ENCODE measurements around the gene SLC9A5.
A peak's percentile ranks its signal among the peaks of the same experiment; 100 is the strongest.

The SLC9A5 gene

DNA sequence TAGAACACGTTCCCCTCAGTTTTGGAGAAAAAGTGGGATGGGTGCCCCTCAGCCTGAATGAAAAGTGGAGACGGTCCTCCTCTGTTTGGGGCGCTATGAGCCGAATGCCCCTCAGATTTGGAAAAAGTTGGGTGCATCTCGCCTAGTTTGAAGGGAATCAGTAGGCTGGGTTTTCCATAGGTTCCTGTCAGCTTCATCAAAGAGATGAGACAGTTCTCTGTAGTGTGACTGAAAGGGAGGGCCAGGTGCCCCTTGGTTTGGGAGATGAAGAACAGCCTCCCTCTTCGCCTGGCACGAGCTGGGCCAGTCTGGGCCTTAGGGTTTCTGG lies 742 bp upstream of the SLC9A5 start:
- Histone ChIP-seq H2BK120ac (ENCODE audit: low read depth, low read length) (no peak overlapping the region), H3K36me3 (ENCODE audit: control insufficient read depth, insufficient read depth, low read length) (no peaks in the 10 kb centered on the region), H3K18ac (ENCODE audit: low read length) (peak overlapping the region; percentile 89), H3K79me2 (ENCODE audit: control insufficient read depth, insufficient read depth, low read length) (peaks cover 6% of the 10 kb centered on the region), H3K4me2 (ENCODE audit: low read length) (peak overlapping the region; percentile 83), H3K79me1 (ENCODE audit: low read length) (peaks cover 7% of the 10 kb centered on the region), H3K23ac (ENCODE audit: low read length) (no peak overlapping the region), H4K8ac (ENCODE audit: low read depth, low read length) (no peak overlapping the region), H3K4me3 (ENCODE audit: low read length) (no peak overlapping the region), H3K4ac (ENCODE audit: low read depth, low read length) (no peak overlapping the region), H3K56ac (ENCODE audit: low read length) (peak overlapping the region; percentile 90), H2BK5ac (ENCODE audit: low read length) (no peak overlapping the region), H2BK15ac (replicated peaks; ENCODE audit: low read depth) (no peak overlapping the region), H2AK5ac (ENCODE audit: low read length) (no peak overlapping the region), H3K27ac (ENCODE audit: low read depth, low read length) (no peak overlapping the region), H3K27me3 (ENCODE audit: insufficient read depth, low read length, poor library complexity) (peaks cover 4% of the 10 kb centered on the region), H3K9ac (ENCODE audit: low read length) (peak overlapping the region; percentile 73), H3K4me1 (ENCODE audit: control insufficient read depth, low read depth, low read length) (peaks cover 19% of the 10 kb centered on the region), H4K5ac (ENCODE audit: low read length) (no peak overlapping the region)
- no CpG with 5 or more reads among the region's 7 CpGs for WGBS (ENCODE audit: extremely low coverage, insufficient coverage, low lambda C conversion rate)
- no peak for DNase-seq

DNA sequence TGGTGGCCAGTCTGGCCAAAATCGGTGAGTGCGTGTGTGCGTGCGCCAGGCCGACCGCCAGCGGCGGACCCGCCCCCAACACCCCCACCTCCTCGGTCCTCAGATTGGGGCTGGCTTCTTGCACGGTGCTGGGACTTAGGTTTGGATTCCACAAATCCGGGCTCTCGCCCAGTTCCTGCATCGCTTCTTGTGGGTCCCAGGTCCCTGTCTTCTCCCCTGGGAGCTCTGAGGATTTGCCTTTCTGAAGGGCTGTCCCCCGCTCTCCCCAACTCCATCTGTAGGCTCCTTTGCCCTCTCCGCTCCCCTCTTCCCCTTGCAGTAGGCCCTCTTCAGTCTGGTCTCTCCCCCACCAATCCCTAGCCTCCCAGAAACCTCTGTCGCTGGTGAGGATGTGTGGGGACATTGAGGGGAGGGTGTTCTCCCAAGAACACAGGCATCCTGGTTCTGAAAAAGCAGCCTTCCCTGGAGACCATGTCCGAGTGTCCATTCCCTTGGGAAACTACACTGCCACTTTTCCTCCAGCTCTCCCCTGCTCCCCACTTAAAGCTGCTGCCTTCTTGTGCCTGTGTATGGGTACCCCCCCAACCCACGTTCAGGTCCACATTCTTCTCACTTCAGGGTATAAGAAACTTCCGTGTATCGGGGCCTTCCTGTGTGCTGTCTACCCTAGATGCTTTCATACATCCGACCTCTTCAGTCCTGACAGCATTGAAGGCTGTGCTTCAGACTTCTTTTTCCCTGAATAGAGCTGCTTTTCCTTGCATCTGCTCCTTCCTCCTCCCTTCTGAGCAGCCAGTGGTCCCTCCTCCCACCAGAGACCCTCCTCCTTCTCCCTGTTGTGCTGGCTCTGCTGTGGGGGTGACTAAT lies 632 bp downstream of the SLC9A5 start:
- H3K9ac ChIP-seq (ENCODE audit: low read length): peak overlapping the region; percentile 73
- no peaks in the 10 kb centered on the region for H3K36me3 ChIP-seq (ENCODE audit: control insufficient read depth, insufficient read depth, low read length)
- peaks cover 19% of the 10 kb centered on the region for H3K4me1 ChIP-seq (ENCODE audit: control insufficient read depth, low read depth, low read length)
- no CpG with 5 or more reads among the region's 22 CpGs for WGBS (ENCODE audit: extremely low coverage, insufficient coverage, low lambda C conversion rate)
- H3K79me1 ChIP-seq (ENCODE audit: low read length): peaks cover 7% of the 10 kb centered on the region
- peaks cover 4% of the 10 kb centered on the region for H3K27me3 ChIP-seq (ENCODE audit: insufficient read depth, low read length, poor library complexity)
- H3K23ac ChIP-seq (ENCODE audit: low read length): peak overlapping the region; percentile 89
- peak overlapping the region; percentile 60 for H3K4me3 ChIP-seq (ENCODE audit: low read length)
- H4K8ac ChIP-seq (ENCODE audit: low read depth, low read length): no peak overlapping the region
- H3K56ac ChIP-seq (ENCODE audit: low read length): peak overlapping the region; percentile 90
- H2BK15ac ChIP-seq (replicated peaks; ENCODE audit: low read depth): no peak overlapping the region
- H3K18ac ChIP-seq (ENCODE audit: low read length): peak overlapping the region; percentile 89
- H3K27ac ChIP-seq (ENCODE audit: low read depth, low read length): no peak overlapping the region
- no peak for DNase-seq
- H2AK5ac ChIP-seq (ENCODE audit: low read length): peak overlapping the region; percentile 69
- H3K4ac ChIP-seq (ENCODE audit: low read depth, low read length): peak overlapping the region; percentile 81
- H4K5ac ChIP-seq (ENCODE audit: low read length): no peak overlapping the region
- peak overlapping the region; percentile 83 for H3K4me2 ChIP-seq (ENCODE audit: low read length)
- no peak overlapping the region for H2BK120ac ChIP-seq (ENCODE audit: low read depth, low read length)
- H2BK5ac ChIP-seq (ENCODE audit: low read length): no peak overlapping the region
- H3K79me2 ChIP-seq (ENCODE audit: control insufficient read depth, insufficient read depth, low read length): peaks cover 5% of the 10 kb centered on the region

DNA sequence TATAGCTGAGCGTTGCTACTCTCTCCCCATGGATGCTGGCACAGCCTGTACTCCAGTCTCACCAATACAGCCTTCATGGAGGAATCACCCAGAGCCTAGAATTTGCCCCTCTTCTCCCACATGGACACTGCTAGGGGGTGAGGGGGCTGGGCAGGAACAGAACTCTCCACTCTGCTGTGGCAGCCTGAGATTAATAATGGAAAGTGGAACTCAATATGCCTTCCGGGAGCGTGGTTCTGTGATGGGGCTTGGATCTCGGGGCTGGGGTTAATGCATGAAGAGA lies 1.2 kb downstream of the SLC9A5 start:
- WGBS (ENCODE audit: extremely low coverage, insufficient coverage, low lambda C conversion rate): no CpG with 5 or more reads among the region's 4 CpGs
- peaks cover 13% of the 10 kb centered on the region for H3K4me1 ChIP-seq (ENCODE audit: control insufficient read depth, low read depth, low read length)
- H2AK5ac ChIP-seq (ENCODE audit: low read length): no peak overlapping the region
- no peak overlapping the region for H3K4me3 ChIP-seq (ENCODE audit: low read length)
- H3K27ac ChIP-seq (ENCODE audit: low read depth, low read length): no peak overlapping the region
- peaks cover 3% of the 10 kb centered on the region for H3K79me1 ChIP-seq (ENCODE audit: low read length)
- no peak for DNase-seq
- no peak overlapping the region for H2BK5ac ChIP-seq (ENCODE audit: low read length)
- H3K4me2 ChIP-seq (ENCODE audit: low read length): no peak overlapping the region
- peak overlapping the region; percentile 38 for H3K56ac ChIP-seq (ENCODE audit: low read length)
- H3K18ac ChIP-seq (ENCODE audit: low read length): no peak overlapping the region
- H3K9ac ChIP-seq (ENCODE audit: low read length): peak overlapping the region; percentile 73
- H3K79me2 ChIP-seq (ENCODE audit: control insufficient read depth, insufficient read depth, low read length): peaks cover 2% of the 10 kb centered on the region
- no peak overlapping the region for H2BK120ac ChIP-seq (ENCODE audit: low read depth, low read length)
- H4K8ac ChIP-seq (ENCODE audit: low read depth, low read length): no peak overlapping the region
- H4K5ac ChIP-seq (ENCODE audit: low read length): no peak overlapping the region
- no peak overlapping the region for H3K23ac ChIP-seq (ENCODE audit: low read length)
- no peaks in the 10 kb centered on the region for H3K36me3 ChIP-seq (ENCODE audit: control insufficient read depth, insufficient read depth, low read length)
- no peak overlapping the region for H2BK15ac ChIP-seq (replicated peaks; ENCODE audit: low read depth)
- peaks cover 4% of the 10 kb centered on the region for H3K27me3 ChIP-seq (ENCODE audit: insufficient read depth, low read length, poor library complexity)
- no peak overlapping the region for H3K4ac ChIP-seq (ENCODE audit: low read depth, low read length)

DNA sequence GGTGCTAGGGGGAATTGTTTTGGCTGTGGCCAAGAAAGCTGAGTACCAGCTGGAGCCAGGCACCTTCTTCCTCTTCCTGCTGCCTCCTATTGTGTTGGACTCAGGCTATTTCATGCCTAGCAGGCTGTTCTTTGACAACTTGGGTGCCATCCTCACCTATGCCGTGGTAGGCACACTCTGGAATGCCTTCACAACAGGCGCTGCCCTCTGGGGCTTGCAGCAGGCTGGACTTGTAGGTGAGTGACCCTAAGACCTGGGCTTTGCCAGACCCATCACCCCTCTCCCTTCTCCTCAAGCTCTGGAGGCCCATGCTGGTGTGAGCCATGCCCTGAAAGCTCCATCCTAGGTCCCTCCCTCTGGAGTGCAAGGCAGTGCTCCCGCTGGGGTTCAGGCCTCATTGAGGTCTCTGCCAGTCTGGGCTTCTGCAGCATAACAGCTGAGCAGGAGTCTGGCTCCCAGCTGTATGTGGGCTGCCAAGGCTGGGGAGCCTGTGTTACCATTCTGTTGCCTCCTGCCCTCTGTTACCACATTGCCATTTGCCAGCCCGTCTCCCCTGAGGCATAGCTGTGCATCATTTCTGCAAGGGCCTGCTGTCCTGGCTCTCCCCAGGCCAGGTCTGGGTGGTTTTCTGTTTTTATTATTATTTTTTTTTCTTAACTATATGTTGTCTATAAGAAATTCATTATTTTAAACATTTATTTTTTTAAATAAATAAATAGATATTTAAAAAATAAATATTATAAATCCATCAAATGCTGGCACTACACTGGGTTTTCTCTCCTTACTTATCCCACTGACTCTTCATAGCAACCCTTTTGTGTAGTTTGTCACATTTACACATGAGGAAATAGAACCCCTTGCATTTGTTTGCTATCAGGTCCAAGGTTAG lies 4.1 kb downstream of the SLC9A5 start:
- Histone ChIP-seq H4K5ac (ENCODE audit: low read length) (no peak overlapping the region), H3K36me3 (ENCODE audit: control insufficient read depth, insufficient read depth, low read length) (no peaks in the 10 kb centered on the region), H2BK5ac (ENCODE audit: low read length) (no peak overlapping the region), H3K27ac (ENCODE audit: low read depth, low read length) (no peak overlapping the region), H3K23ac (ENCODE audit: low read length) (no peak overlapping the region), H3K18ac (ENCODE audit: low read length) (no peak overlapping the region), H3K27me3 (ENCODE audit: insufficient read depth, low read length, poor library complexity) (peaks cover 4% of the 10 kb centered on the region), H2BK120ac (ENCODE audit: low read depth, low read length) (no peak overlapping the region), H2AK5ac (ENCODE audit: low read length) (no peak overlapping the region), H3K4me2 (ENCODE audit: low read length) (no peak overlapping the region), H3K4ac (ENCODE audit: low read depth, low read length) (no peak overlapping the region), H3K56ac (ENCODE audit: low read length) (no peak overlapping the region), H3K79me1 (ENCODE audit: low read length) (no peaks in the 10 kb centered on the region), H4K8ac (ENCODE audit: low read depth, low read length) (no peak overlapping the region), H3K4me1 (ENCODE audit: control insufficient read depth, low read depth, low read length) (peaks cover 9% of the 10 kb centered on the region), H2BK15ac (replicated peaks; ENCODE audit: low read depth) (no peak overlapping the region), H3K9ac (ENCODE audit: low read length) (no peak overlapping the region), H3K4me3 (ENCODE audit: low read length) (no peak overlapping the region), H3K79me2 (ENCODE audit: control insufficient read depth, insufficient read depth, low read length) (no peaks in the 10 kb centered on the region)
- no peak for DNase-seq
- WGBS (ENCODE audit: extremely low coverage, insufficient coverage, low lambda C conversion rate): no CpG with 5 or more reads among the region's 4 CpGs

DNA sequence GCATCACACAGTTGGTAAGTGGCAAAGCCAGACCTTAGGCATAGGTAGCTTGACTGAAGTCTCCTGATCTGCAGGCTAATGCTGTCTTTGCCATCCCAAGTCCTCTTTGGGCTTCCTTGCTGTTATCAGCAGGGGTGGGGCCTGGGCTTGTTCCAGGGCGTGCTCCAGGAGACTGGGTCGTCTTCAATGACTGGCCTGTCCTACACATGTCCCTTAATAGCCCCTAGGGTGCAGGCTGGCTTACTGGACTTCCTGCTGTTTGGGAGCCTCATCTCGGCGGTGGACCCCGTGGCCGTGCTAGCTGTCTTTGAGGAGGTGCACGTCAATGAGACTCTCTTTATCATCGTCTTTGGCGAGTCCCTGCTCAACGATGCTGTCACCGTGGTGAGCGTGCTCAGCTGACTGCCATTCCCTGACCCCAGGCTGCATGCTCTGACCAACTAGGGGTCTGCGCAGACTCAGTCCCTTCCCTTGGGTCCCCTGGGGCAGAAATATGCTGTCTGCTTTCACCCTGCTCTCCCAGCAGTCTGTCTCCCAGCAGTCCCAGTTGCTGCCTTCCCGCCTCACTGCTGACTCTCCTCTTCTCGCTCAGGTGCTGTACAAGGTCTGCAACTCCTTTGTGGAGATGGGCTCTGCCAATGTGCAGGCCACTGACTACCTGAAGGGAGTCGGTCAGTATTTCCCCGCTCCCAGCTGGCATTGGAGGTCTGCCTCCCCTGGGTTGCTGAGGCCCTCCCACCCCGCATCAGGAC lies 6.2 kb downstream of the SLC9A5 start:
- Histone ChIP-seq H3K79me2 (ENCODE audit: control insufficient read depth, insufficient read depth, low read length) (no peaks in the 10 kb centered on the region), H3K23ac (ENCODE audit: low read length) (no peak overlapping the region), H2BK15ac (replicated peaks; ENCODE audit: low read depth) (no peak overlapping the region), H2BK120ac (ENCODE audit: low read depth, low read length) (no peak overlapping the region), H3K4me1 (ENCODE audit: control insufficient read depth, low read depth, low read length) (no peaks in the 10 kb centered on the region), H3K9ac (ENCODE audit: low read length) (no peak overlapping the region), H3K27me3 (ENCODE audit: insufficient read depth, low read length, poor library complexity) (peaks cover 1% of the 10 kb centered on the region), H3K36me3 (ENCODE audit: control insufficient read depth, insufficient read depth, low read length) (no peaks in the 10 kb centered on the region), H3K27ac (ENCODE audit: low read depth, low read length) (no peak overlapping the region), H3K56ac (ENCODE audit: low read length) (peak overlapping the region; percentile 7), H3K79me1 (ENCODE audit: low read length) (no peaks in the 10 kb centered on the region), H3K4me3 (ENCODE audit: low read length) (no peak overlapping the region), H3K18ac (ENCODE audit: low read length) (no peak overlapping the region), H2BK5ac (ENCODE audit: low read length) (no peak overlapping the region), H3K4ac (ENCODE audit: low read depth, low read length) (no peak overlapping the region), H3K4me2 (ENCODE audit: low read length) (no peak overlapping the region), H2AK5ac (ENCODE audit: low read length) (no peak overlapping the region), H4K5ac (ENCODE audit: low read length) (no peak overlapping the region), H4K8ac (ENCODE audit: low read depth, low read length) (no peak overlapping the region)
- DNase-seq: no peak
- WGBS (ENCODE audit: extremely low coverage, insufficient coverage, low lambda C conversion rate): no CpG with 5 or more reads among the region's 18 CpGs

Measured in mesendoderm (in vitro differentiated cells).